Measurements from ENCODE around the gene POFUT2.

The POFUT2 gene

DNA sequence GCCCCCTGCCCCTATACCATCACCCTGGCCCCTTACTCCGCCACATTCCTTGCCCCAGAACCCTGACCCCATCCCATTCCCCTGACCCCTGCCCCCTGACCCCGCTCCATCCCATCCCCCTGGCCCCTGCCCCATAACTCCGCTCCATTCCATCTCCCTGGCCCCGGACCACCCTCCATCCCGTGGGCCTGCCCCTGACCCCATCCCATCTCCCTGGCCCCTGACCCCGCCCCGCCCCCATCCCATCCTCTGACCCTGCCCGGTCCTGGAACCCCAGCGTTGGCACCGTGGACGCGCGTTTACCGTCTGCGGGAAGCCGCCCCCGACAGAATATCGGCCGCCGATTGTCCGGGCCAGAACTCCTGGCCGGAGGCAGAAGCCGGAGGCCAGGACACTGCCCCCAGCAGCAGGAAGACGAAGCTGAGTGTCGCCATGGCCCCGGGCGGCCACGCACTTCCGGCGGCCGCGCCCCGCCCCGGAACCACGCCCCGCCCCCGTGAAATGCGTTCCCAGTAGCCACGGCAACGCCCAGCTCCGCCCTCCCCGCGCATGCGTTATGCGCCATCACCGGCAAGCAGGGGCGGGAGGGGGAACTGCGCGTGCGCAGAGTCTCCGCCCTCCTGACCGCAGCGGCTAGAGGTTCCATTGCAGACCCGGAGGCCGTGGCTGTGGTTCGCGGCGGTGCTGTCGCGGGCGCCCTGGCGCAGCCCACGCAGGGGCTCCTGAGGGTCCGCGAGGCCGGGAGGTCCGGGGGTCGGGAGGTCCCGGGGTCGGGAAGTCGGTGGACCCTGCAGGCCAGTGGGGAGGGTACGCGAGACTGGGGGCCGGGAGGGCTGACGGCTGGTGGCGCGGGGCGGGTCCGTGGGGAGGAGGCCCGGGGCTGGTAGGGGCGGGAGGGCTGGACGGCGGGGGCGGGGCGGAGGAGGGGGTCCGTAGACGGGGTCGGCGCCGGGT, at the start of gene POFUT2:
POFUT2 (minus strand) TSS at position 458 of the 954 bp plus-strand sequence; CDS start at position 434, 24 bp downstream.
- DNase-seq: peak; percentile 99

DNA sequence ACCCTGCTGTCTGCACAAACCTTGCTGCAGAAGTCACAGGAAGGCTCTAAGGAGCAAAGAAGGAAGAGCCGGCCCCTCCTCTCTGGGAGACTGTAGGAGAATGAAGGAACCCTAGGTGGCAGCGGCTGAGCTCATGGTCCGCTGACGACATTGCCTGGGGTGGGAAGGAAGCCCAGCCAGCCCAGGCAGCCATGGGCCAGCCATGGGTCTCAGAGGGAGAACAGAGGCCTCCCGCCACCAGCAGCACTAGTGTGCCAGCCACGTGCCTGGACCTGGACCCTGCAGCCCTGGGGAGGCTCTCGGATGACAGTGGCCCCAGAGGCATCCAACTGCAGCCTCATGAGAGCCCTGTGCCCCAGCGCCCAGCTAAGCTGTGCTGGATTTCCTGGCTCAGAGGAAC, 49.2 kb upstream of the POFUT2 start:
- DNase-seq: peak; percentile 5

DNA sequence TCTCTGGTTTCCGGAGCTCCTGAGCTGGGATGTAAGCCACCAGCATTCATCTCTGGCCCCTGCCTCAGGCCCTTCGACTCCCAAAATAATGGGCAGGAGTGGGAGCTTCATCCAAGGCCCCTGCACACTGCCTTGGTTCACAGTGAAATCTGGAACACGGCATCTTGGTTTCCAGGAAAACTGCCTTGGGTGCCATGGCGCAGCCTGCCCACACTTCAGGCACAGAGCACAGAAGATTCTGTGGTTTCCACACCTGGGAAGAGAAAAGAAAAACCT, 48.8 kb upstream of the POFUT2 start:
- DNase-seq: no peak

GRCh38 chr21:45335761-45336534, 48.3 kb upstream of the POFUT2 start:
- DNase-seq: peak; percentile 12

GRCh38 chr21:45335151-45335760, 47.6 kb upstream of the POFUT2 start:
- peak; percentile 9 for DNase-seq

GRCh38 chr21:45334591-45335081, 46.9 kb upstream of the POFUT2 start:
- peak; percentile 9 for DNase-seq

DNA sequence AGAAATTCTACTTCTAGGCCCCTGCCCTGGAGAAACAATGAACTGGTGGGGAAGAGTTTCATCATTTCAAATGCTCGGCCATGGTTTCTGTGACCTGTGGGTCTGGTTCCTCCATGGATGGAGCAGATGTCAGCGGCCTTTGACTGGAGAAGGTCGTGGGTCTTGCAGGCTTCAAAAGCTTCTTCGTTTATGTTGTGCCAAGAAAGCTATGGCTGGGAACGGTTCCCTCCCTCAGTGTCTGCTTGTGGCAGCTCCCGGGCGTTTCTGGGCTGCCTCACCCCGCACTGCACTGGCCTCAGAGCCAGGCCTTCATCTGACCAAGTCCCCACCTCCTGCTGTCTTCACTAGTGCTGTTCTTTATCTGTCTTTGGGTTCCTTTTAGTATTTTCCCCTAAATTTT, 46.4 kb upstream of the POFUT2 start:
- peak; percentile 5 for DNase-seq

DNA sequence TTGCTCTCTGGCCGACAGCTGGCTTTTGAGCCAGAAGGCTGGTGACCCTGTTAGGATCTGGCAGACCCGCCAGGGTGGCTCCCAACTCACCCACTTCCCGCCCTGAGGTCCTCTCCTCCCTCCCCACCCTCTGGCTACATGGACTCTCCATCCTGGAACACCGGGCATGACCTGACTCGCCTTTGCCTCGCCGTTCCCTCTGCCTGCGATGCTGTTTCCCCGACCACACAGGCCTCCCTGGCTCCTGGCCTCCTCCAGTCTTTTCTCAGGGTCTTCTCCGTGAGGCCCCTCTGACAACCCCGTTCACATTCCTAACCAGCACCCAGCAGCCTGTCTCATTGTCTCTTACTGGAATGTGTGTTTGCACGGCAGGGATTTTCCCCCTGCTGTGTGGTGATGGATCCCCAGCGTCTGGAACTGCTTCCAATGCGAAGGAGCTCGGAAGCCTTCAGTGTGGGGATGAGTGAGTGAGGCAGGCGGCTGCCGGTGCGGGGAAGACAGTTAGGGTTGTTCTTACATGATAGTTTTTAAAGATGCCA, 46.0 kb upstream of the POFUT2 start:
- peak; percentile 3 for DNase-seq

- DNase-seq: peak; percentile 13
These were observed 45.4 kb upstream of the POFUT2 start for GRCh38 chr21:45332981-45333582.

DNA sequence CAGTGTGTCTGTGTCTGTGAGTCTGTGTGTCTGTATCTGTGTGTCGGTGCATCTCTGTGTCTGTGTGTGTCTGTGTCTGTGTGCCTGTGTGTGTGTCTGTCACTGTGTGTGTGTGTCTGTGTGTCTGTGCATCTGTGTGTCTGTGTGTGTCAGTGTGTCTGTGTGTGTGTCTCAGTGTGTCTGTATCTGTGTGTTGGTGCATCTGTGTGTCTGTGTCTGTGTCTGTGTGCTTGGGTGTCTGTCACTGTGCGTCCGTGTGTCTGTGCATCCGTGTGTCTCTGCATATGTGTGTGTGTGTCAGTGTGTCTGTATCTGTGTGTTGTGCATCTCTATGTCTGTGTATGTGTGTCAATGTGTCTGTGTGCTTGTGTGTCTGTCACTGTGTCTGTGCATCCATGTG, 44.7 kb upstream of the POFUT2 start:
- no peak for DNase-seq

- DNase-seq: peak; percentile 14
These were observed 43.9 kb upstream of the POFUT2 start for GRCh38 chr21:45331531-45332147.

DNA sequence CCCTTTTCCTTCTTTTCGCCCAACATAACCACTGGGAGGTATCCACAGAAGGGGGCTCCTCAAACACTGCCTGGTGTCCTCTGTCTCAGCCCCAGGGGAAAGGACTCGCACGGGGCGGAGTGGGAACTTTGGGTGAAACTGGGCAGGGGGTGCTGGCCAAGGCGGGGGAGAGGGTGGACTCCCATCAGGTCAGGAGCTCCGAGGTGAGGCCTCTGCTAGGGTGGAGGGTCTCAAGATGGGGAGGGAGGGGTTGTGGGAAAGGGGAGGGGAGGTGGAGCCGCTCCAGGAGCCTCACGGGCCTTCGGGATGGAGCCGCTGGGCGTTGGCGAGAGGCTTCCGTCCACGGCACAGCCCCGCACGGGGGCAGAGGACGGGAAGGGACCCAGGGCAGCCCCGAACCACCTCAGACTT, 43.2 kb upstream of the POFUT2 start:
- peak; percentile 4 for DNase-seq

DNA sequence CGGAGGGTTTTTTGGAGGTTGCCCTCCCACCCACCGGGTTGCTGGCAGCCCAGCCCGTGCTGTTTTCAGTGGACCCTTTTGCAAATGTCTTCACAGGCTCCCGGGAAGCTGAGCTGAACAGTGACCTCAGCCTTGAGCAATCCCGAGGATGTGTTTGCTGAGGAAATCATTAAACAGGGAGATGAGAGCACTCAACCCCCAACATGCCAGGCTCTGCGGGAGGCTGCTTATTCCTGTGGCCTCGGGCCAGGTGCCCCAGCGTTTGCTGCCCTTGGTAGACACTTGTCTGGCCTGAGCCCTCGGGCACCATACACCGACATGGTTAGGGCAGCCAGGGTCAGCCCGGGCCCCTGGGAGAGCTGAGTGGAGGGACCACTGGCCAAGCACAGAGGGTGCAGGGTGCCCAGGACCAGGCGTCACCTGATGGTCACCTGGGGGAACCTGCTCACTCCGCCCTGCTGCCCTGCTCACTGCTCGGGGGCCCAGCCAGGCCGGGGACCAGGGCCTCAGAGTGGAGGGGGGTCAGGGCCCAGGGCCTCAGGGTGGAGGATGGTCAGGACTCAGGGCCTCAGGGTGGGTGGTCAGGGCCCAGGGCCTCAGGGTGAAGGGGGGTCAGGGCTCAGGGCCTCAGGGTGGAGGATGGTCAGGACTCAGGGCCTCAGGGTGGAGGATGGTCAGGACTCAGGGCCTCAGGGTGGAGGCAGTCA, 42.5 kb upstream of the POFUT2 start:
- DNase-seq: peak; percentile 11

DNA sequence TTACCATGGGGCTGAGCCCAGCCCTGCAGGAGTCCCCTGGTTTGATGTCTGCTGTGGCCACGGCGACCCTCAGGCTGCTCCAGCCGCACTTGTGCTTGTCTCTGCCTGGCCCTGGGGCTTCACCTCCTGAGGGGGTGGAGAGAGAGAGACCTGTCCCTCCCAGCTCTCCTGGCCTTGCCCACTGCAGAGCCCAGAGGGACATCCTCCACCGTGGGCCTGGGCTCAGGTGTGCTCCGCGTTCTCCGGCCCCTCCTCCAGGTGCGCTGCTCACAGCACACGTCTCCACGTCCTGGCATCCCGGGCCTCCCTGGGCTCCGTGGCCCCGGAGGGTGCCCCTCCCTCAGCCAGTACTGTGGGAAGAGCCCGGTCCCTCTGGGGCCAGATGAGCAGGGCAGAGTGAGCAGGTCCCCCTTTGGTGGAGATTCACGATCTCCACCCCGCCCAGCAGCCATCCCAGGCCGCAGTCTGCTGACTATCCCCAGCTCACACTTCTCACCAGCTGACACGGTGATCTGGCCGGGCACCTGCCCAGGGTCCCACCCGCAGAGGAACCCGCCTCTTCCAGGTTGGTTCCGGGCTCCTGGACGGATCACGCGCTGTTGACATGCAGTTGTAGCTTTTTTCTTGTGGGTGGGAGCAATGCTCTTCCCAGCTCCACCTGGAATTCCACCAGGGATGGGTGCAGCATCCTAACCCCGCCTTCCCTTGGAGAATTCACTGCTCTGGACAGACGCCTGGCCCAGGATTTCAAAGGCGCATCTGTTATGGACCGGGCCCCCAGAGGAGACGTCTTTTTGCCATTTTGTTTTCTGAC, 41.8 kb upstream of the POFUT2 start:
- DNase-seq: peak; percentile 10

- DNase-seq: peak; percentile 9
These were observed 40.8 kb upstream of the POFUT2 start for GRCh38 chr21:45328198-45329091.

DNA sequence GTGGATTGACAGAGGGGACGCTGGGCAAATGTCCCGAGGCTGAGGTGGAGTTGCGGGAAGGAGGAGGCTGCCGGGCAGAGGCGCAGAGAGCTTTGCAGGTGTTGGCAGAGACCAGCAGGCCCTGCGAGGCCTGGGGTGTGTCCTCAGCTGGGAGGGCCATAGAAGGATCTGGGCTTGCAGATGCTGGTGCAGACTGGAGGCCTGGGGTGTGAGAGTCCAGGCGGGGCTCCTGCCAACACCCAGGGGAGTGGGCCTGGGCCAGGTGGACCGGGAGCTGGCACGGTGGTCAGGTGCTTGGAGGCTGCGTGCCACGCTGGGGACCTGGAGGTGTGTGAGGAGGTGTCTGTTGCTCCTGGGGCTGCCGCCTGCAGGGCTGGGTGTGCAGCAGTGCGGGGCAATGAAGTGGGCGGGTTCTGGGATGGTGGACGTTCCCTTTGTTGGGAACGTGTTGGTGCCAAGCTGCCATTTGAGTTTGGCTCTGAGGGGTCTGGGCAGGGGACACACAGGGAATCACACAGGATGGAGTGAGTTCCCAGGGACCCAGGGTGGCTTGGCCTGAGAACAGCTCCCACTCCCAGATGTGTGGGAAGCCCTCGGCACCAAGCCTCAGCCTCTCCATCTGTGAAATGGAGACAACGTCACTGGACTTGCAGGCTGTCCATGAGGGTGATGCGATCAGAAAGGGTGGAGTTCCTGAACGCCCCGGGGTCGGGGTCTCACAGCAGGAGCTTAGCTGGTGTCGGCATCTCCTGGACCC, 39.9 kb upstream of the POFUT2 start:
- peak; percentile 13 for DNase-seq

DNA sequence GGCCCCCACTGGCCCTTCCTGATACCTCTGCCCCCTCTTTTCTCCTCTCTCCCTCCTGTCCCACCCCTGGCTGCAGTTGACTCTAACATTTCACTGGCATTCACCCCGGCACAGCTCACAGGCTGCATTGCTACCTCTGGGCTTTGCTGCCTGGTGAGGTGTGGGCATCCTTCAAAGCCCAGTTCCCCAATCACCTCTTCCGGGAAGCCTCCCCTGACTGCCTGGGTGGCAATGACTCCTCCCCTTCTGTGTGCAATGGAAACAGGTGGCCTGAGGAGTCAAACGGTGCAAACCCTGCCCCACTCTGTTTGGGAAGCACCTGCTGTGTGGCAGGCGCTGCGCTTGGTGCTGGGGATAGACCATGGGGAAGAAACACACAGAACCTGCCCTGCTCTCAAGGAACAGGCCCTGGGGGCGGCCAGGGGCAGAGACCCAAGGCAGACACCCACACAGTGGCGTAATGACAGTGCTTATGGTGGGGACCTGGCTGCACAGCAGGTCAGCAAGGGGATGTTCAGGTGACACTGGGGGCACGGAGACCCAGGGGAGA, 39.3 kb upstream of the POFUT2 start:
- peak; percentile 11 for DNase-seq

DNA sequence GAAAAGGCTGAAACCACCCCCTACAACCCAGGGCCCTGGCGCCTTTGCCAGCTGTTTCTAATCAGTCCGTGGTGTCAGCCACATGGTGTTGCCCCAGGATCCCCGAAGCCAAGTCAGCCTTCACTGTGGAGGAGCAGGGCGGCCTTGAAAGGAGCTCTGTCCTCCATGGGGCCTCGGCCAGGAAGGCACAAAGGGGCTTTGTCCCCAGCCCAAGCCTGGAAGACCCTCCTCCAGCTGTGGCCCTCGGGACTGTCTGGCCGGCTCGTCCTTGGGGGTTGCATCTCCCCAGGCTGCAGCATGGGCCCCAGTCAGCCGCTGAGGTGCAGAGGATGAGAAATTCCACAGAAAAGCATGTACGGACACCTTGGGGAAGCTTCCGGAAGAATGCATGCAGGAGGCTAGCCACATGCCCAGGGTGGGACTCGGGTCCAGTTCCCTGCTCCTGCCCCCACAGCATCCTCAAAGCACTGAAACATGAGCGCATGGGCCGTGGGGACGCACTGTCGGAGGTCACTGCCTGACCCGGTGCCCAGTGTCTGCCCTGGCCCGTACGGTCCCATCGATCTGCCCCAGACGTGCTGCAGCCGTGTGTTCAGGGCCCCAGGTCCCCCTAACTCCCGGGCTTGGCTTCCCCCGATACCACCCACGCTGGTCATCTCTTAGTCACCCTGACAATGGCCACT, 38.6 kb upstream of the POFUT2 start:
- DNase-seq: no peak

Measured in activated CD8-positive, alpha-beta memory T cell treated with anti-CD3 and anti-CD28 coated beads, Interleukin-2, amount 50 U/mL, for 4 hours (primary cell).